Stimulated activated CD4-positive, alpha-beta T cell treated with anti-CD3 and anti-CD28 coated beads, Interleukin-1b, Interleukin-23, amount 100 ng/mL, for 4 hours (primary cell): Measurements from ENCODE around the gene PPP1R27.
"Not testable (repeated sequence)": the region's sequence is repeated elsewhere in the genome, so short reads cannot be mapped to it uniquely, and the experiment has no call there.

ENCODE experiments used
- DNase-seq, 2 donors: peaks; one replicate each; pipeline ENCODE4 v3.0.0-alpha.2; 2020; ENCODE audit warnings: low read depth in 2 of 2

PPP1R27 gene

GRCh38 chr17:81840826-81841778 lies 6.3 kb upstream of the PPP1R27 start:
- DNase-seq, result no peak

DNA sequence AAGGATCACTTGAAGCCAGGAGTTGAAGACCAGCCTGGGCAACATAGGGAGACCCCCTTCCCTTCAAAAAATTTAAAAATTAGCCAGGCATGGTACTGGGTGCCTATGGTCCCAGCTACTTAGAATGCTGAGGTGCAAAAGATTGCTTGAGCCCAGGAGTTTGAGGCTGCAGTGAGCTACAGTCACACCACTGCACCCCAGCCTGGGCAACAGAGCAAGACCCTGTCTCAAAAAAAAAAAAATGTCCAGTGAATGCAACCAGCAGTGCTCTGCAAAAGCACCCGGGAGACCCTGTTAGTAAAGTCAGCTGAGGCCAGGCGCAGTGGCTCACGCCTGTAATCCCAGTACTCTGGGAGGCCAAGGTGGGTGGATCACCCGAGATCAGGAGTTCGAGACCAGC lies 5.2 kb upstream of the PPP1R27 start:
- DNase-seq, result not testable (repeated sequence)

DNA sequence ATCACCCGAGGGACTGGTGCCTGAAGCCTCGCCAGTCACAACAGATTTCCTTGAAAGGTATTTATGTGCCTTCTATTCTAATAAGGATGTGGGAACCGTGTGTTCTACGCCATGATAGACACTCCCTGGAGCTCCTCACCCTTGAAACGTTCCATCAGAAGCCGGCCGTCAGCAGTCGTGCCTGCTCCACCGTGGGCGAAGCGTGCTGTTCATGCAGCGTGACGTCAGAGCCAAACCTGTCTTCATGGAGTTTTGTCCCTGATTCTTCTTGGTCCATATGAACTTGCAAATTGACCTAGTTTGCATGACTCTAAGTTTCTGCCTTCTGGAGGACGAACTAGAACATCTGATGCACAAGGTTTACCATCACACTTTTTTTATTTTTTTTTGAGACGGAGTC lies 4.5 kb upstream of the PPP1R27 start:
- DNase-seq, result no peak

- DNase-seq, result no peak
Observed at GRCh38 chr17:81838753-81839255, 4.0 kb upstream of the PPP1R27 start.

- DNase-seq, result no peak
Observed at GRCh38 chr17:81837641-81838040, 2.8 kb upstream of the PPP1R27 start.

GRCh38 chr17:81833921-81834830 lies 674 bp downstream of the PPP1R27 start:
- DNase-seq, result no peak

DNA sequence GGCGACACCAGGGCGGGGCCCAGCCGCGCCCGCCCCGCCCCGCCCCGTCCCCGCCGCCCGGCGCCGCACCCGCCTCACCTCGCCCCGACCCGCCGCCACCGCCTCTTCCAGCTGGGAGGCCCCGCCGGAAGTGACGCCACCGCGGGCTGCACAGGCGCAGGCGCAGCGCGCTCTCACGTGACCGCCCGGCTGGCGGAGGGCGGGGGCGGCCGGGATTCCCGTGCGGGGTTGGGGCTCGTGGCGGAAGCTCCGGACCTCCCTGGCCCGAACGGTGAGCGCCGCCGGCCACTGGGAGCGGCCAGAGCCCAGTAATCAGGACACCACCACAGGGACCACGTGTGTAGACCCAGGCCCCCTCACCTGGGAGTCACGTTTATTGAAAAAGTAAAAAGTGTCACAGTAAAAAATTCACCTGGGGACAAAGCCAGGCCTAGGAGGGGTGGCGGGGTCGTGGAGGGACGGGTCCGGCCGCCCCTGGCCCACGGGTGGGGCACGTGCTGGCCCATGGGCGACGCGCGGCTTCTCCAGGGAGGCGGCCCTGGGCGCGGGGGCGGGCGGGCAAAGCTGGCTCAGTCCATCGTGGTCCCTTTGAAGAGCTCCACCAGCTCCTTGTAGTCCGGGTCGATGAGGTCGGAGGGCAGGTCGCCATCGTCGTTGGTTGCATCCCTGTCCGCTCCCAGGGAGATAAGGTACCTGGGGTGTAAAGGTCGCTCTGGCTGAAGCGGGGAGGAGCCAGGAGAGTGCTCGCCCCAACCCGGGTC lies 1.5 kb downstream of the PPP1R27 start, which contains the start of gene MCRIP1:
Gene MCRIP1 (minus strand): TSS at position 132 of the 761 bp plus-strand sequence. CDS start 8,785 bp downstream, outside the sequence.
- peak; percentile 91 to 96 for DNase-seq

DNA sequence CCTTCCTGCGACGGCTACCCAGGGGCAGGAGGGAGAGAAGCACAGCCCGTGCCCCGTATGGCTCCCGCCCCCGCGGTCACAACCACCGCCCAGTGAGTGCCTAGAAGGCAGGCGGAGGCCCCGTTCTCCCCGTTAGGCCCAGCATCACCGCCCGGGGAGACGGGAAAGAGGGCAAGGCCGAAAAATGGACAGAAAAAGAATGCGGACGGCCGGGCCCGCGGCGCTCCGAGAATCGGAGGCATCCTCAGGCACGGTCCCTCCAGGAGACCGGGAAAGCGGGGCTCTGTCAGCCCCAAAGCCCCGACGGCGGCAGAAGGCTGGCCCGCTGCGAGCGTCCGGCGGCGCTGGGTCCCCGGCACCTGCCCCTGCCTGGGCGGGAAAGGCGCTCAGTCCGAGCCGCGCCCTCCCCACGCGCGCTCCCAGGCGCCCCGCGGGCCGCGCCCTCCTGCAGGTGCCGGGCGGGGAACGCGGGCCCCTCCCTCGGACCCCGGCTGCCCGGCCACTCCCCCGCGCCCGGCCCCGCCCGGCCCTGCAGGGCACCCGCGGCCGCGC lies 2.2 kb downstream of the PPP1R27 start:
- DNase-seq, result peak; percentile 34 to 38

GRCh38 chr17:81831957-81832607 lies 2.8 kb downstream of the PPP1R27 start:
- DNase-seq, result peak; percentile 29 to 31

DNA sequence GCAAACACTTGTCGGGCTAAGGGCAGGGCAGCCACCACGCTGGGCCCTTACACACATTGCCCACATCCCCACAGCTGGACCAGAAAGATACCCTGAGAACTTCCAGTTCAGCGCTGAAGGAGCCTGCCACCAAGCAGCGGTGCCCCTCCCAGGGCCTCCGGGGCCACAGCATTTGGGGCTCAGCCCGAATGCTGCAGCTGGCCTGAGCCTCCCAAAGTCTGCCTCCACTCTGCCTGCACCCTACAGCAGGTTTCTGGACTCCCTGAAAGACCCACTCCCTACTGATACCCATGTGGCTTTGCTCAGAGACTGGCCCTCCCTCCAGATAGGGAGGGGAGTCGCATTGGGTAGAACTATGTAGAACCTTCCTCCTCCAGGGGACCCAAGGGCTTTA lies 3.3 kb downstream of the PPP1R27 start:
- no peak for DNase-seq

- DNase-seq, result no peak
Observed at GRCh38 chr17:81829858-81830257, 5.0 kb downstream of the PPP1R27 start.

- no peak for DNase-seq
Observed at GRCh38 chr17:81828656-81829055, 6.2 kb downstream of the PPP1R27 start.

GRCh38 chr17:81825841-81826466 lies 8.9 kb downstream of the PPP1R27 start:
- no peak for DNase-seq

GRCh38 chr17:81824595-81824994 lies 10.3 kb downstream of the PPP1R27 start:
- no peak for DNase-seq

DNA sequence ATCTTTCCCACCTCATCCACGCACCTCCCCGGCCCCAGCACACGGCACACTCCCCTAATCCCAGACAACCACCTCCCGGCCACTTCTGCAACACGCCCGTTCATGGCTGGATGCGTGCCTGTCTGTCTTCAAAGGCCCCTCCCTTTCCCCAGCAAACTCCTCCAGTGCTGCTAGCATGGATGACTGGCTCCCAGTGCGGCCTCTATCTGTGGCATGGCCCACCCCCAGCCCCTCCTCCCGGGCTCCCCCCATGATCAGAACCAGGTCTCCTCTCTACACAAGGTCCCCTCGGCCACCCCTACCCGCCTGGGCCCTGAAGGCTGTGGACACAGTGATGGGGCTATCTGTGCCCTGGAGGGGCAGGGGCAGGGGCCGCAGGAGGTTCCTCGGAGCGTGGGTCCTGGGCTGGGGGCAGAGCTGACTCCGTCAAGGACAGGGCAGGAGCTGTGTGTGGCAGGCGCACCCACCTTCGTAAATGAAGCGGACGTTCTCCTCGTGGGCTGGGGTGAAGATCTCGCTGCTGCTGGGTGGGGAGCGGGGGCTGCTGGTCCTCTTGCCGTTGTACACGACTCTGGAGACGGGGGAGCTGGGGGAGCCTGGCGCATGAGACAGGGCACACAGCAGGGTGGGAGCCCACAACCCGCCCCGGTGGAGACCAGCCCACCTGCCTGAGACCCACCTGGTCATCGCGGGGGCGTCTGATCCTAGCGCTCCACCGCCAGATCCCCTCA lies 10.9 kb downstream of the PPP1R27 start:
- DNase-seq, result no peak

- no peak for DNase-seq
Observed at GRCh38 chr17:81822996-81823819, 11.6 kb downstream of the PPP1R27 start.

GRCh38 chr17:81822312-81822637 lies 12.6 kb downstream of the PPP1R27 start:
- no peak for DNase-seq

- no peak for DNase-seq
Observed at GRCh38 chr17:81821603-81822311, 13.1 kb downstream of the PPP1R27 start.
